Spinal cord (tissue), 10 donors: ENCODE results near the gene FDXR. TPM values are rescaled to one million over a fixed set of nuclear protein-coding genes. Genes with fewer than 3 reads are reported as not detected.
"Not testable (repeated sequence)": the region's sequence is repeated elsewhere in the genome, so short reads cannot be mapped to it uniquely, and the experiment has no call there.

ENCODE experiments used
- DNase-seq, 6 donors: peaks; one replicate each; pipeline versions ENCODE4 v3.0.0 to v3.0.0-alpha.2; 2013 to 2015; ENCODE audit warnings: low spot score in 6 of 6, low read depth in 4 of 6
- H3K27ac ChIP-seq: one replicate; pipeline ENCODE4 v1.5.1; 2013; ENCODE audit warnings: low read depth, low read length, control low read depth
- H3K27me3 ChIP-seq: one replicate; pipeline ENCODE4 v1.6.1; 2013; ENCODE audit warnings: low read length; ENCODE audit not compliant: control insufficient read depth, insufficient read depth
- H3K36me3 ChIP-seq: one replicate; pipeline ENCODE4 v1.6.1; 2013; ENCODE audit warnings: low read length; ENCODE audit not compliant: control insufficient read depth, insufficient read depth
- H3K4me1 ChIP-seq: one replicate; pipeline ENCODE4 v1.6.1; 2013; ENCODE audit warnings: low read length; ENCODE audit not compliant: control insufficient read depth, insufficient read depth
- H3K4me3 ChIP-seq: one replicate; pipeline ENCODE4 v1.5.1; 2013; ENCODE audit warnings: low read depth, low read length, control low read depth
- H3K9me3 ChIP-seq: one replicate; pipeline ENCODE4 v1.6.1; 2013; ENCODE audit warnings: low read length; ENCODE audit not compliant: control insufficient read depth, insufficient read depth
- WGBS: methylation state at CpG from one replicate; pipeline ENCODE4 v1.1.5; 2013; ENCODE audit warnings: missing lambda C conversion rate; ENCODE audit not compliant: insufficient coverage; 5-methylcytosine and 5-hydroxymethylcytosine counted together
- polyA plus RNA-seq, 2 donors: library from polyadenylated mRNA; unstranded; fragments of 120-200 nt; gene quantifications; one replicate each; pipeline ENCODE4 v1.2.1, GENCODE V29; 2013; ENCODE audit not compliant: insufficient read length in 2 of 2
- total RNA-seq, 2 donors: library from RNA; depleted of rRNA in 1 of 2; stranded (reverse); fragments of 120-200 nt in 1 of 2; fragments of >200 nt in 1 of 2; gene quantifications; one replicate each; pipeline versions ENCODE4 v1.2.3 to v1.2.4, GENCODE V29; 2013 to 2014
- donor health status: healthy.

Gene FDXR
- total and polyA plus RNA-seq, 4 donors, result 3.0 to 11.3 (median 8.6) TPM

GRCh38 chr17:74917430-74917829 is 44.6 kb upstream of the FDXR start:
- H3K4me3 ChIP-seq, result no peak overlapping the region
- 71% methylated on average over 7 of the region's 10 CpGs for WGBS
- H3K27me3 ChIP-seq, result peaks cover 8% of the 10 kb centered on the region
- H3K9me3 ChIP-seq, result no peaks in the 10 kb centered on the region
- H3K36me3 ChIP-seq, result no peaks in the 10 kb centered on the region
- H3K27ac ChIP-seq, result no peak overlapping the region
- H3K4me1 ChIP-seq, result peaks cover 17% of the 10 kb centered on the region
- DNase-seq, result no peak

- DNase-seq, result no peak
- H3K27ac ChIP-seq, result no peak overlapping the region
- no peak overlapping the region for H3K4me3 ChIP-seq
- WGBS, result 96% methylated on average over 11 of the region's 11 CpGs
- H3K9me3 ChIP-seq, result no peaks in the 10 kb centered on the region
- peaks cover 5% of the 10 kb centered on the region for H3K27me3 ChIP-seq
- peaks cover 13% of the 10 kb centered on the region for H3K4me1 ChIP-seq
- no peaks in the 10 kb centered on the region for H3K36me3 ChIP-seq
Measured at GRCh38 chr17:74916851-74917199, 44.0 kb upstream of the FDXR start.

GRCh38 chr17:74916136-74916850 is 43.5 kb upstream of the FDXR start:
- WGBS, result 71% methylated on average over 12 of the region's 13 CpGs

GRCh38 chr17:74911423-74911822 is 38.6 kb upstream of the FDXR start:
- not testable (repeated sequence) for H3K9me3 ChIP-seq, DNase-seq, H3K36me3 ChIP-seq, H3K27me3 ChIP-seq, H3K27ac ChIP-seq, H3K4me3 ChIP-seq, H3K4me1 ChIP-seq
- WGBS, result 83% methylated on average over 7 of the region's 8 CpGs

More at GRCh38 chr17:74916136-74916850, 43.5 kb upstream of the FDXR start:
- no peak for DNase-seq
- H3K27ac ChIP-seq, result no peak overlapping the region
- H3K36me3 ChIP-seq, result no peaks in the 10 kb centered on the region
- H3K4me1 ChIP-seq, result peaks cover 8% of the 10 kb centered on the region
- peaks cover 1% of the 10 kb centered on the region for H3K27me3 ChIP-seq
- no peaks in the 10 kb centered on the region for H3K9me3 ChIP-seq
- no peak overlapping the region for H3K4me3 ChIP-seq

- not testable (repeated sequence) for H3K27ac ChIP-seq, H3K27me3 ChIP-seq, H3K9me3 ChIP-seq, H3K4me3 ChIP-seq, H3K36me3 ChIP-seq, DNase-seq, H3K4me1 ChIP-seq
- 68% methylated on average over 4 of the region's 4 CpGs for WGBS
Measured at GRCh38 chr17:74909097-74909496, 36.3 kb upstream of the FDXR start.

GRCh38 chr17:74907012-74907411 is 34.2 kb upstream of the FDXR start:
- Histone ChIP-seq H3K27me3 (peaks cover 7% of the 10 kb centered on the region), H3K36me3 (no peaks in the 10 kb centered on the region), H3K27ac (no peak overlapping the region), H3K4me1 (no peaks in the 10 kb centered on the region), H3K9me3 (no peaks in the 10 kb centered on the region), H3K4me3 (no peak overlapping the region)
- WGBS, result 95% methylated on average over 34 of the region's 34 CpGs
- DNase-seq, result no peak

GRCh38 chr17:74906214-74906793 is 33.5 kb upstream of the FDXR start:
- DNase-seq, H3K27me3 ChIP-seq, H3K36me3 ChIP-seq, H3K27ac ChIP-seq, H3K9me3 ChIP-seq, H3K4me1 ChIP-seq, H3K4me3 ChIP-seq: not testable (repeated sequence)
- 17% methylated on average over 3 of the region's 6 CpGs for WGBS

GRCh38 chr17:74904687-74905409 is 32.1 kb upstream of the FDXR start:
- peaks cover 7% of the 10 kb centered on the region for H3K27me3 ChIP-seq
- 89% methylated on average over 3 of the region's 7 CpGs for WGBS
- no peaks in the 10 kb centered on the region for H3K9me3 ChIP-seq
- no peak overlapping the region for H3K27ac ChIP-seq
- no peak overlapping the region for H3K4me3 ChIP-seq
- no peak for DNase-seq
- no peaks in the 10 kb centered on the region for H3K4me1 ChIP-seq
- H3K36me3 ChIP-seq, result no peaks in the 10 kb centered on the region

- 76% methylated on average over 2 of the region's 6 CpGs for WGBS
- H3K4me1 ChIP-seq, result no peaks in the 10 kb centered on the region
- no peaks in the 10 kb centered on the region for H3K36me3 ChIP-seq
- DNase-seq, result no peak
- peaks cover 7% of the 10 kb centered on the region for H3K27me3 ChIP-seq
- no peak overlapping the region for H3K27ac ChIP-seq
- H3K4me3 ChIP-seq, result no peak overlapping the region
- H3K9me3 ChIP-seq, result no peaks in the 10 kb centered on the region
Measured at GRCh38 chr17:74903671-74904070, 30.9 kb upstream of the FDXR start.

GRCh38 chr17:74903034-74903433 is 30.2 kb upstream of the FDXR start:
- WGBS, result 91% methylated on average over 5 of the region's 9 CpGs
- H3K27me3 ChIP-seq, result peaks cover 7% of the 10 kb centered on the region
- no peaks in the 10 kb centered on the region for H3K4me1 ChIP-seq
- H3K27ac ChIP-seq, result no peak overlapping the region
- no peaks in the 10 kb centered on the region for H3K36me3 ChIP-seq
- H3K9me3 ChIP-seq, result no peaks in the 10 kb centered on the region
- H3K4me3 ChIP-seq, result no peak overlapping the region
- no peak for DNase-seq
